ENCODE measurements around the gene GRXCR2.

The GRXCR2 gene

GRCh38 chr5:145887217-145887616 is 14.4 kb upstream of the GRXCR2 start:
- no peak overlapping the region for H3K9ac ChIP-seq (ENCODE audit: low read depth, low read length, poor library complexity, severe bottlenecking)
- no peak overlapping the region for H3K4me2 ChIP-seq (ENCODE audit: low read depth, low read length, poor library complexity, severe bottlenecking)
- H4K20me1 ChIP-seq (ENCODE audit: insufficient read depth, low read length, poor library complexity, severe bottlenecking) = no peaks in the 10 kb centered on the region
- H3K4me3 ChIP-seq (ENCODE audit: low read length, poor library complexity, severe bottlenecking) = no peak overlapping the region
- no peaks in the 10 kb centered on the region for H3F3A ChIP-seq (ENCODE audit: low read depth)
- peak; percentile 30 for TF ChIP-seq CTCF (conservative IDR thresholded peaks at IDR 0.05; ENCODE audit: low read length)
- TF ChIP-seq EZH2phosphoT487 (IDR thresholded peaks at IDR 0.05; ENCODE audit: borderline replicate concordance) = no peak
- H3K27me3 ChIP-seq (ENCODE audit: insufficient read depth, low read length, poor library complexity, severe bottlenecking) = no peaks in the 10 kb centered on the region
- H3K4me1 ChIP-seq (ENCODE audit: insufficient read depth, low read length, poor library complexity, severe bottlenecking) = no peaks in the 10 kb centered on the region
- H3K79me2 ChIP-seq (ENCODE audit: insufficient read depth, low read length) = no peaks in the 10 kb centered on the region
- no peak overlapping the region for H2AFZ ChIP-seq (ENCODE audit: low read length)
- H3K36me3 ChIP-seq (ENCODE audit: insufficient read depth, low read length) = no peaks in the 10 kb centered on the region
- no peaks in the 10 kb centered on the region for H3K9me3 ChIP-seq (ENCODE audit: insufficient read depth, low read depth, low read length)
- no peaks in the 10 kb centered on the region for H3K9me2 ChIP-seq (replicated peaks; ENCODE audit: low read depth, low read length)

- no peak overlapping the region for H2AFZ ChIP-seq (ENCODE audit: low read length)
- no peak overlapping the region for H3K9ac ChIP-seq (ENCODE audit: low read depth, low read length, poor library complexity, severe bottlenecking)
- H3K4me1 ChIP-seq (ENCODE audit: insufficient read depth, low read length, poor library complexity, severe bottlenecking) = no peaks in the 10 kb centered on the region
- no peaks in the 10 kb centered on the region for H3K79me2 ChIP-seq (ENCODE audit: insufficient read depth, low read length)
- H3K4me2 ChIP-seq (ENCODE audit: low read depth, low read length, poor library complexity, severe bottlenecking) = no peak overlapping the region
- H3K27me3 ChIP-seq (ENCODE audit: insufficient read depth, low read length, poor library complexity, severe bottlenecking) = no peaks in the 10 kb centered on the region
- no peaks in the 10 kb centered on the region for H3K36me3 ChIP-seq (ENCODE audit: insufficient read depth, low read length)
- no peak overlapping the region for H3K4me3 ChIP-seq (ENCODE audit: low read length, poor library complexity, severe bottlenecking)
- H3K9me2 ChIP-seq (replicated peaks; ENCODE audit: low read depth, low read length) = no peaks in the 10 kb centered on the region
- no peaks in the 10 kb centered on the region for H3F3A ChIP-seq (ENCODE audit: low read depth)
- no peaks in the 10 kb centered on the region for H4K20me1 ChIP-seq (ENCODE audit: insufficient read depth, low read length, poor library complexity, severe bottlenecking)
- H3K9me3 ChIP-seq (ENCODE audit: insufficient read depth, low read depth, low read length) = no peaks in the 10 kb centered on the region
- no peak for TF ChIP-seq EZH2phosphoT487 (IDR thresholded peaks at IDR 0.05; ENCODE audit: borderline replicate concordance)
- TF ChIP-seq CTCF (conservative IDR thresholded peaks at IDR 0.05; ENCODE audit: low read length) = no peak
Measured at GRCh38 chr5:145874765-145875164, 2.0 kb upstream of the GRXCR2 start.

GRCh38 chr5:145872486-145872885 is 328 bp downstream of the GRXCR2 start:
- H3K4me3 ChIP-seq (ENCODE audit: low read length, poor library complexity, severe bottlenecking) = no peak overlapping the region
- H3K4me2 ChIP-seq (ENCODE audit: low read depth, low read length, poor library complexity, severe bottlenecking) = no peak overlapping the region
- H3K9me2 ChIP-seq (replicated peaks; ENCODE audit: low read depth, low read length) = no peaks in the 10 kb centered on the region
- H3K4me1 ChIP-seq (ENCODE audit: insufficient read depth, low read length, poor library complexity, severe bottlenecking) = no peaks in the 10 kb centered on the region
- H3F3A ChIP-seq (ENCODE audit: low read depth) = no peaks in the 10 kb centered on the region
- no peak overlapping the region for H2AFZ ChIP-seq (ENCODE audit: low read length)
- no peaks in the 10 kb centered on the region for H3K27me3 ChIP-seq (ENCODE audit: insufficient read depth, low read length, poor library complexity, severe bottlenecking)
- no peak overlapping the region for H3K9ac ChIP-seq (ENCODE audit: low read depth, low read length, poor library complexity, severe bottlenecking)
- H3K36me3 ChIP-seq (ENCODE audit: insufficient read depth, low read length) = no peaks in the 10 kb centered on the region
- no peaks in the 10 kb centered on the region for H3K79me2 ChIP-seq (ENCODE audit: insufficient read depth, low read length)
- no peaks in the 10 kb centered on the region for H3K9me3 ChIP-seq (ENCODE audit: insufficient read depth, low read depth, low read length)
- no peaks in the 10 kb centered on the region for H4K20me1 ChIP-seq (ENCODE audit: insufficient read depth, low read length, poor library complexity, severe bottlenecking)
- TF ChIP-seq EZH2phosphoT487 (IDR thresholded peaks at IDR 0.05; ENCODE audit: borderline replicate concordance) (no peak), CTCF (conservative IDR thresholded peaks at IDR 0.05; ENCODE audit: low read length) (no peak)
